Effector CD8-positive, alpha-beta T cell (primary cell): Measurements from ENCODE around the gene NBEA.

Source experiments
- DNase-seq: peaks from one replicate; lab custom pipeline; 2025; lab: John Stamatoyannopoulos, UW

The NBEA gene

GRCh38 chr13:35706281-35706680 lies 764.2 kb downstream of the NBEA start:
- DNase-seq: no peak

GRCh38 chr13:35706721-35707120 lies 764.7 kb downstream of the NBEA start:
- no peak for DNase-seq

- DNase-seq: no peak
Measured at GRCh38 chr13:35711909-35712308, 769.8 kb downstream of the NBEA start.

- no peak for DNase-seq
Measured at GRCh38 chr13:35712907-35713761, 771.1 kb downstream of the NBEA start.

GRCh38 chr13:35714121-35714520 lies 772.1 kb downstream of the NBEA start:
- DNase-seq: no peak

- DNase-seq: no peak
Measured at GRCh38 chr13:35714588-35715377, 772.7 kb downstream of the NBEA start.

- DNase-seq: no peak
Measured at GRCh38 chr13:35716186-35716585, 774.1 kb downstream of the NBEA start.

GRCh38 chr13:35716729-35717128 lies 774.7 kb downstream of the NBEA start:
- DNase-seq: no peak

- DNase-seq: no peak
Measured at GRCh38 chr13:35718084-35718483, 776.0 kb downstream of the NBEA start.

- no peak for DNase-seq
Measured at GRCh38 chr13:35720290-35720689, 778.2 kb downstream of the NBEA start.

GRCh38 chr13:35720690-35721554 lies 778.9 kb downstream of the NBEA start:
- no peak for DNase-seq
